GM12872 (cell line): ENCODE data around the gene FOXK1.

Source experiments
- CTCF ChIP-seq: IDR thresholded peaks from 3 replicates; pipeline ENCODE4 v1.5.1; 2011; ENCODE audit warnings: low read depth, mild to moderate bottlenecking, low read length, moderate library complexity; ENCODE audit not compliant: insufficient read depth

The FOXK1 gene

GRCh38 chr7:4745971-4746919 is 64.2 kb downstream of the FOXK1 start:
- no peak for TF ChIP-seq CTCF

GRCh38 chr7:4747013-4747412 is 64.9 kb downstream of the FOXK1 start:
- TF ChIP-seq CTCF = no peak

GRCh38 chr7:4747746-4748145 is 65.7 kb downstream of the FOXK1 start:
- TF ChIP-seq CTCF = no peak

GRCh38 chr7:4748231-4748681 is 66.2 kb downstream of the FOXK1 start:
- no peak for TF ChIP-seq CTCF

- no peak for TF ChIP-seq CTCF
Measured at GRCh38 chr7:4749363-4749762, 67.3 kb downstream of the FOXK1 start.

- no peak for TF ChIP-seq CTCF
Measured at GRCh38 chr7:4749798-4750197, 67.7 kb downstream of the FOXK1 start.

- TF ChIP-seq CTCF = no peak
Measured at GRCh38 chr7:4751398-4751947, 69.4 kb downstream of the FOXK1 start.
